DMS53 (cell line): ENCODE data around the gene TIMM10.
A peak's percentile ranks its signal among the peaks of the same experiment; 100 is the strongest.
"Not testable (repeated sequence)": the region's sequence is repeated elsewhere in the genome, so short reads cannot be mapped to it uniquely, and the experiment has no call there.

ENCODE experiments used
- DNase-seq: peaks from one replicate; lab custom pipeline; 2025; lab: John Stamatoyannopoulos, UW

Gene TIMM10

DNA sequence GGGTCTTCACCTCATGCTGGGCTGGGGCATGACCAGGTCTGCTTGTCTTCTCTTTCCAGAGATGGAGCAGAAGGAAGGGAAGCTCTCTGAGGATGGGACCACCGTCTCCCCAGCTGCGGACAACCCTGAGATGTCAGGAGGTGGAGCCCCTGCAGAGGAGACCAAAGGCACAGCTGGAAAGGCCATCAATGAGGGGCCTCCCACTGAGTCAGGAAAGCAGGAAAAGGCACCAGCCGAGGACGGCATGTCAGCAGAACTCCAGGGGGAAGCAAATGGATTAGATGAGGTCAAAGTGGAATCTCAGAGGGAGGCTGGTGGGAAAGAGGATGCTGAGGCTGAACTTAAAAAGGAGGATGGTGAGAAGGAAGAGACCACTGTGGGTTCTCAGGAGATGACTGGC is 12.0 kb upstream of the TIMM10 start:
- no peak for DNase-seq

DNA sequence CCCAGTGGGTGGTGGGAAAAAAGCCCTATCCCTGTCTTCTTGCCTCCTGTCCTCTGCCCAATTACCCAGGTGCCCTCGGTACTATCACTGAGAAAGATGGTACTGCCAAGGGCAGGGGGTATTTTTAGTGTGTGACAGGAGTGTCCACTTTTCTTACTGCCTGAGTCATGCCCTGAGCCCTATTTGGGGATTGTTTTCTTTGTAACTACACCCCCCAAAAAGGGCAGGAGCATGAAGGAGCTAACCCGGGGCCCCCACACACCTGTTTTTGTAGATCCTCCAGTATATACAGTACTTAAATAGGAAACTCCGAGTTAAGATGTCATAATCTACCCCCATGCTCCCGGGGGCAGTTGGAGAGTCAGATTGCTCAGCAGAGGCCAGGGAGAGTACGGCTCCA is 10.6 kb upstream of the TIMM10 start:
- DNase-seq: no peak

DNA sequence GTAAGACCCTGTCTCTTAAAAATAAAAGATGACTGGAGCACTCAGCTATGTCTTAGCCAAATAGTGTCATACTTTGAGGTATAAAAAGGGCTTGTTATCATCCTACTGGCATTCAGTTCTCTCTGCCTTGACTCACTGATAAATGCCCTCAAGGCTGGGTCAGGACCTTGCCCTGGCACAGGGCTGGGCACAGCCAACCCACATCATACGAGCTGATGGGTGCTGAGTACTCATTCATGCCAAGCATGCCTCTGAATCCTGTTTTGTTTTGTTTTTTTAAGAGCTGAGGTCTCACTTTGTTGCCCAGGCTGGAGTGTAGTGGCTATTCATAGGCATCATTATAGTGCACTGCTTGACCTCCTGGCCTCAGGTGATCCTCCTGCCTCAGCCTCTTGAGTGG is 8.8 kb upstream of the TIMM10 start:
- DNase-seq: no peak

DNA sequence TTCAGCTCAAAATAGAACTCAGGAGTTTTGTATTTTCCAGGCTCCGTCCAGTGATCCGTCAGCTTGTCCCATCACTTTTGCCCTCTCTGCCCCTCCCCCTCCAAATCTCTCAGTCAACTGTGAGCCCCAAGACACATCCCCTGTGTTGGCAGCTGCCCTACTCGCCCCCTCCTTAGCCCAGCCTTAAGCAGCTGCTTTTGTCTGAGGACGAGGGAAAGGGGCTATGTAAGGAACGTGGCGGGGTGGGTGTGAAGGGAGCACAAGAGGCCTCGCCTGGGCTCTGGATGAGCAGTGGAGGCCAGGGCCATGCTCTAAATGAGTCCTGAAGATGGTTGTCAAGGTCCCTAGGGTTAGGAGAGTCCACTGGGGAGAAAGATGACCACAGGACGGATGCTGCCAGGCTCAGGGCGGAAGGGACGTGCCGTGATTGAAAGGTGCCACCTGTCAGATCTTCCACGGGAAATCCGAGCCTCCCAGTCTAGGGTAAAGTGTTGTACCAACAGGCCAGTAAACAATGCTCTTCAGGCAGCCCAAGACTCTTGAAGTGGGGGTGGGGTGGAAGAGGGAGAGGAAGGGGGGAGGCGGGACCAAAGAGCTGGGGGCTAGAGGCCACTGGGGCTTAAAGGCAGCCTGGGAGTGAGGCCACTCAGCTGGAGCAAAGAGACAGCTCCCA is 6.5 kb upstream of the TIMM10 start, which contains the start of gene SMTNL1:
Gene SMTNL1, plus strand, starts transcription at position 649 of the 673 bp plus-strand sequence. CDS start 5,048 bp downstream, outside the sequence.
- DNase-seq: peak; percentile 14

DNA sequence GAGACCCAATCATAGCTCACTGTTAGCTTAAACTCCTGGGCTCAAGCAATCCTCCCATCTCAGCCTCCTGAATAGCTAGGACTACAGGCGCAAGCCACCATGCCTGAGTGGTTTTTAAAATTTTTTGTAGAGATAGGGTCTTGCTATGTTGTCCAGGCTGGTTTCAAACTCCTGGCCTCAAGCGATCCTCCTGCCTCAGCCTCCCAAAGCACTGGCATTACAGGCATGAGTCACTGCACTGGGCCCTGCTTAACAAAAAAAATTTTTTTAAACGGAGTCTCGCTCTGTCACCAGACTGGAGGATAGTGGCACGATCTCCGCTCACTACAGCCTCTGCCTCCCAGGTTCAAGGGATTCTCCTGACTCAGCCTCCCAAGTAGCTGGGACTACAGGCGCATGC is 3.9 kb upstream of the TIMM10 start:
- not testable (repeated sequence) for DNase-seq

DNA sequence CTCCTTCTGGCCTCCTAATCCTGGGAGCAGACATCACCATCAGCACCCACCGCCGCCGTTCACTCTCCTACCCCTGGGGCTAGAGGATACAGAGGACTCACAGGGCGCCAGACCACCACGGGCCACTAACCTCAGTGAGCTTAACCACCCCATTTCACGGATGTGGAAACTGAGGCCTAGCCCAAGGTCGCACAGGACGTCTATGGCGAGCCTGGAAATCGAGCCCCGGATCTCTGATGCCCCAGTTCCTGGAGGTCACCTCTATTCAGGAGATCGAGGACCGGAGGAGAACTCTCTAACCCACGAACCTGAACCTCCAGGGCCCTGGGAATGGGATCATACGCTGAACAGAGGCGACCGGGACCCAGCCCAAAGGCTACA is 349 bp downstream of the TIMM10 start:
- DNase-seq: no peak

DNA sequence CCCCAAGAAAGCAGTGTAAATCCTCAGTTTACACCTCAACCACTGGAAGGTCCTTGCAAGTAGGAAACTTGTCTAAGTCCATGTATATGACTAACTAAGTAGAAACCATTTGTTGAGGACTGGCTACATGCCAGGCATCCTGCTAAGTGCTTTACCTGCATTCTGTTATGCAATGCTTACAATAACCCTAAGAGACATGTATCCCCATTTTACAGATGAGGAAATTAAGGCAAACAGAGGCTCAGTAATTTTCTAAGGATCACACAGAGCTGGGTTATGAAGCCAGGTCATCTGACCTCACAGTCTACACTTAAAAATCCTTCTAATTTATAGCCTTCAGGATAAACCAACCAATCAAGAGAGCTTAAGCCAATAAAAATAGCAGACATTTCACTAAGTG is 1.5 kb downstream of the TIMM10 start:
- DNase-seq: peak; percentile 2

DNA sequence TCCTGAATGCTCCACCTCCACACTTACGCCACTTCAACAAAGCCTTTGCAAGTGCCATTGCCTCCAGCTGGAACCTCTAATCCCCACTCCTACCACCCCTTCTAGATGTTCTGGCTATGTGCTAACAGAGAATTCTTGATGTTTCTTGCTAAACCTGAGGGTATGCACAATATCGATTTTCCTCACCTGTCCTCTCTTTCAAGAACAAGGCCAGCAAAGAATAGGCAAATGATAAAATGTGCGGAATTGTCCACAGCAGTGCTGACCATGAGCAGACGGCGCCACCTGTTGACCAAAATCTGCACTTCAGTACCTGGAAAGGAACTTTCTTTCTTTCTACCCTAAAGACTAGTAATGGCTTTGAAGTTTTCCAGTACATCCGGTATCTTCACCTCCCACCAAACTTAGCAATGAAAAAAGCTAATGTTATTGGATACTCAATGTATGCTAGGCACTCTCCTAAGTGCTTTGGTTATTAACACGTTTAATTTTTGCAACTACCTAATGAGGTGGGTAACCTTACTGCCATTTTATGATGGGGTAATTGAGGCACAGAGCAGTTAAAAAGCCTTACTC is 3.4 kb downstream of the TIMM10 start:
- DNase-seq: peak; percentile 56

DNA sequence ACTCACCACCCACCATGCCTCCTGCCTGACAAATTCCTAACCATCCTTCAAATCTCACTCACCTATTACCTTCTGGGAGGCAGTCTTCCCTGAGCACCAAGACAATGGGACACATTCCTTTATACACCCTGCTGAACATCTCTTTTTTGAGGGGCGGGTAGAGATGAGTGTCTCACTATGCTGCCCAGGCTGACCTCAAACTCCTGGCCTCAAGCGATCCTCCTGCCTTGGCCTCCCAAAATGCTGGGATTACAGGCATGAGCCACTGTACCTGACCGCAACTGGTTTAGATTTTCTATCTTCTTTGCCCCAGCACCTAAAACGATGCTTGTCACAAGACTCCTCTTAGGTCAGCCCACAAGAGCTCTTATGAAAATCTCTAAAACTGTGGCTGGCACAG is 7.1 kb downstream of the TIMM10 start:
- DNase-seq: no peak

DNA sequence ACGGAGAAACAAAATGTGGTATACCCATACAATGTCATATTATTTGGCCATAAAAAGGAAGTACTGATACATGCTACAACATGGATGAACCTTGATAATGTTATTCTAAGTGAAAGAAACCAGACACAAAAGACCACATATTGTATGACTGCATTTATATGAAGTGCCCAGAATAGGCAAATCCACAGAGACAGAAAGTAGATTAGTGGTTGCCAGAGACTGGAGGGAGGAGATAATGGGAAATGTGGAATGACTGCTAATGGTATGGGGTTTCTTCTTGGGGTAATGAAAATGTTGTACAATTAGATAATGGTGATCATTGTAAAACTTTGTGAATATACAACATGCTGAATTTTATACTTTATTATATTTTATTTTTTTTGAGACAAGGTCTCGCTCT is 9.4 kb downstream of the TIMM10 start:
- DNase-seq: no peak

DNA sequence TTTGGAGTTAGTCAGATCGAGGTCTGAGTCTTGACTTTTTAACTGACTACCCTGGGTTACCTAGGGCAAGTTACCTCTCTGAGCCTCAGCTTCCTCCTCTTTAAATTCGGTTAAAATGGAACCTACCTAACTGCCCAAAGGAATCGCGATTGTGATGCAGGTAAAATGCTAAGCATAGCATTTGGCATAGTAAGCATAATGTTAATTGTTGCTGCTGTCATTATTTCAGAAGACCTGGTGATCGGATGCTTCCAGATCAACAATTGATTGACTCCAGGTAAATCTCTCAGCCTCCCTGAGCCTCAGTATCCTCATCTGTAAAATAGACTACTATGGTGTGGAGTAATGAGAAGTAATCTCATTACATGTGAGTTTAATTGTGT is 14.5 kb downstream of the TIMM10 start:
- DNase-seq: no peak

DNA sequence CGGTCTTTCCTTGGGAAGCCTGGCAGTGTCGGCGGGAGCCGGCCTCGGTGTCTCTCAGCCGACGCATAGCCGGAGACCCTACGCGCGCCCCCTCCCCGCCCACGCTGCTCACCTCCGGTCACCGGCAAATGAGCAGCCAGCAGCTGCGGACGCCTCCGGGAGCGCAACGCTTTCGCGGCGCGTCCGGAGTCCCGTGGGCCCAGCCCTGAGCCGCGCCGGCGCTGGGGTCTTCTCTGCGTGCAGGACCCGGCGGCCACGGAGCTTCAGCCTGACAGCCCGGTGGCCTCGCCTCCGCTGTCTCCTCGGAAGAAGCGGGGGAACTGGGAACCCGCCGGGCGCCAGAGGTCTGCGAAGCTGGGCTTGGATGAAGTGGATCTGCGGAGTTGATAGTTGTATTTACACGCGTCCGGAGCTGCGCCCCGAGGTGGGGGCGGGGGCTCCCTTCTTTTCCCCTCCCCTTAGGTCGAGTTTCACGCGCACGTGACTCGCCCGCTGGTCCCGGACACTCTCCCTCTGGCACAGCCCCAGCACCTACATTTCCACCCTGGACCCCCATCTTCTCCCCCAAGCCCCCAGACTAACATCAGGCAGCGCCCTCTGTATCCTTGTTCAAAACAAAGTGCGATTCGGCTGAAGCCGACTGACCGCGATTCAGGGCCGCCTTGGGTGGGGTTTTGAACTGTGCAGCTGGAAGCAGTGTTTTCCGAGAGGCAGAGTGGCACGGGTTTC is 15.1 kb downstream of the TIMM10 start, which contains the start of gene SLC43A1:
Gene SLC43A1, minus strand, starts transcription at position 371 of the 729 bp plus-strand sequence. CDS start 1,591 bp downstream, outside the sequence.
- DNase-seq: peak; percentile 35

DNA sequence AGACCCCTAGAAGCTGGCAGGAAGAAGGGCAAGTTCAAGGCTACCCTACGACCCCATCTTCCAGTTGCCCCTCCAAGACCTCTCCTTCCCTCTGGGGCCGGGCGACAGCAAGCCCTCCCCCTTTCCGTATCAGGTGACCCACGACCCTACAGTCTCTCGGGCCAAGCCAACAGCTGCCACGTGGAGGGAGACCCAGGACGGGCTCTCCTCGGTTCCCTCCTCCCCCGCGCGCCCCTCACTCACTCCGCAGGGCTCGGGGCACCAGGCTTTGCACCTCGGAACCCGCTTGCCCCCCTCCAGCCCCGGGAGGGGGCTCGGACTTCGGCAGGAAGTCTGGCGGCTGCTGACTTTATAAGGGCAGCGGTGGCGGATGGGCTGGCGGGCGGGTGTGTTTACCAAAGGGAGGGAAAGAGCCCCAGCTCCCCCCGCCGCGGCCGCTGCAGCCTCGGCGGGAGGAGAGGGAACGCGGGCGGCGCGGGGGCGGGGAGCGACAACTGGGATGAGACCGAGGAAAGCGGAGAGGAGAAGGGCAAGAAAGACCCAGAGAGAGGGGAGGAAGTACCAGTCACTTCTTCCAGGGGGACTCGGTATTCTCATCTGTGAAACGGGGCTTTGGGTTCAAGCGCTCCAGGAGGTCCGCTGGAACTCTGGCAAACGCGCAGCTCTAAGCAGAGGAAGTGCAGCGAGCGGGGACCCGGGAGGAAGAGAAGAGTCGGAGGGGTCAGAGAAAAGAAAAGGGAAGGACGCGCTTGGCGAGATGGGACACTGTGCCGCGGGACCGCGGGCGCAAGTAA is 15.8 kb downstream of the TIMM10 start:
- DNase-seq: peak; percentile 60

DNA sequence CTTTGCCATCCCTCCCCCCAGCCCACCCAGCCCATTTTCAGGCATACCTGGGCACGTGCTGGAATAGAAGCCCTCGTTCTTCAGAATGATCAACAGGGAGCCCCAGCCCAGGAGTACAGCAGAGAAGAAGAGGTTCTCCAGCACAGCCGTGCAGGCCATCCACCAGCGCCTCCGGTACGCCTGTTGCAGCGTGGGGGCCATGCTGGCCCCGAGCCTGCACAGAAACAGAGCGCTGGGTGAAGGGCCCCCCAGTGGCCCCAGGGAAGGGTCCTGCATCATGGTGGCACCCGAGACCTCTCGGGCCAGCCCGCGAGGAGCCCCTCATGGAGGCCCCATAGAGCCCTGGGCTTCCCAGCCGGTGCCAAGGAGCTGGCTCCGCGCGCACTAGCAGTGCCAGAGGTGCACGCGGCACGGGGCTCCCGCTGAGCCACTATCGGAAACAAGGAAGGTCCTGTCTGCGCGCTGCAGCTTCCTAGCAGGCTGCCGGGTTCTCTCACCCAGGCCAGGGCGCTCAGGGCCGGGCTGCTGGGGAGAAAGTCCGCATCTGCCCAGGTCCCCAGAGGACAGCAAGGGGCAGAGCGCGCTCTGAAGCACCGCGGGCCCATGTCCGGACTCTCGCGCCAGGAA is 16.5 kb downstream of the TIMM10 start:
- DNase-seq: peak; percentile 59

DNA sequence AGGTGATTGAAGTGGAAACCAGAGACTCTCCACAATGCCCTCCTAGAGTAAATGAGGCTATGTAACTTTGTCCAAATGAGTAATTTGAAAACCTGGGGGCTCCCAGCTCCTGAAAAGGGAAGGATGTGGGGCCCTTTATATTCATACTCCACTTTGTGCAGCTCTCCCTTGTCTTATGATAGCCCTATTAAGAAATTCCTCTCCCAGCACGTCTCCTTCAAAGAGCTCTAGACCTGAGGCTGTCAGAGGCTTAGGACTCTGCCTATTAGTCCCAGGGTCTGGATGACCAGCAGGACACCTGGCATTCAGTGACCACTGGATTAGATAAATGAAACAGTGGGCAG is 17.1 kb downstream of the TIMM10 start:
- no peak for DNase-seq

DNA sequence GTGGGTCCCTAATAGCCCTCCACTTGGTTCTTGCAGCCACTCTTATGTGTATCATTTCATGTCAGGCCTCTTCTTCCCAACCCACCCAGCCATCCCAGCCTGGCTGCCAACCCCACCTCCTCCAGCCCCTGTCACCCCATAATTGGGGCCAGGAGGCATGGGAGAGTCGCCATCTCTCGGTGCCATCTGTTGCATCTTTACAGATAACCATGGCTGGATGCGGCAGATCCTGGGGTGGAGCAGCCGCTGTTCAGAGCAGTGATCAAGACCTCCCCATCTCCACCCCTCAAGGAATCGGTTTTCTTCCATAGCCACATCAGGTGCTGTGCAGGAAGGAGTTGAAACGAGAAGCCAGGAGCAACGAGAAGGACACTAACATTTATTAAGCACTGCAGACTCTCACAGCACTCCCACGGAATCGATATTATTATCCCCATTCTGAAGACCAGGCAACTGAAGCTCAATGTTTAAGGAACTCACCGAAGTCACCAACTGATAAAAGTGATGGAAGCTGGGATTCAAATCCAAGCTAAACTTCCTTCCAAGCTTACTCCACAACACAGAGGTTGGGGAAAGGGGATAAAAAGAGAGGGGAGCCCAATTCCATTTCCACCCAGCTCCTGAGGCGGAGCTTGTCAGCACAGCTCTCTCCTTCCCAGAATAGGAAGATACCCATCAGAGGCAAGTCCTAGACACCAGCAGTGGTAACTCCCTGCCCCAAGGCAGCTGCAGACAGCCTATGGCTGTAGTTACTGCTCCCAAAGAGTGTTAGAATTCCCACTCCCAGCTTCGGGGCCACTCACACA is 17.7 kb downstream of the TIMM10 start:
- DNase-seq: no peak

DNA sequence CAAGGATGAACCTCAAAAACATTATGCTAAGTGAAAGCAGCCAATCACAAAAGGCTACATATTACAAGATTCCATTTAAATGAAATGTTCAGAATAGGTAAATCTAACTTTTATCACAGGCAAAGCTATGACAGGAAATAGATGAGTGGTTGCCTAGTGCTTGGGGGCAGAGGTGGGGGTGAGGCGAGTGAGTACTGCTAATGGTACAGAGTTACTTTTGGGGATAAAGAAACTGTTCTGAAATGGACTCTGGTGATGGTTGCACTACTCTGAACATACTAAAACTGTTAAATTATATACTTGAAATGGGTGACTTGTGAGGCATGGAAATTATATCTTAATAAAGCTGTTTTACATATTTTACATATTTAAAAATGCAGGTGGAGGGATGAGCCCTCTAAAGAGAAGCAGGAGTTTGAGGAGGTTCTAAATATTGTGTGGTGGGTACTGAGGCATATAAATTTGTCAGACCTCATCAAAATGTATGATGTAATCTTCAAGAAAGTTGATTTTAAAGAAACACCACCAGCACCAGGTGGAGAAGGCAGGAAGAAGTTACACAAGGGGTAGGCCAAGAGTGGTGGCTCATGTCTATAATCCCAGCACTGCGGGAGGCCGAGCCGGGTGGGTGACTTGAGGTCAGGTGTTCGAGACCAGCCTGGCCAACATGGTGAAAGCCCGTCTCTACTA is 18.7 kb downstream of the TIMM10 start:
- DNase-seq: no peak

DNA sequence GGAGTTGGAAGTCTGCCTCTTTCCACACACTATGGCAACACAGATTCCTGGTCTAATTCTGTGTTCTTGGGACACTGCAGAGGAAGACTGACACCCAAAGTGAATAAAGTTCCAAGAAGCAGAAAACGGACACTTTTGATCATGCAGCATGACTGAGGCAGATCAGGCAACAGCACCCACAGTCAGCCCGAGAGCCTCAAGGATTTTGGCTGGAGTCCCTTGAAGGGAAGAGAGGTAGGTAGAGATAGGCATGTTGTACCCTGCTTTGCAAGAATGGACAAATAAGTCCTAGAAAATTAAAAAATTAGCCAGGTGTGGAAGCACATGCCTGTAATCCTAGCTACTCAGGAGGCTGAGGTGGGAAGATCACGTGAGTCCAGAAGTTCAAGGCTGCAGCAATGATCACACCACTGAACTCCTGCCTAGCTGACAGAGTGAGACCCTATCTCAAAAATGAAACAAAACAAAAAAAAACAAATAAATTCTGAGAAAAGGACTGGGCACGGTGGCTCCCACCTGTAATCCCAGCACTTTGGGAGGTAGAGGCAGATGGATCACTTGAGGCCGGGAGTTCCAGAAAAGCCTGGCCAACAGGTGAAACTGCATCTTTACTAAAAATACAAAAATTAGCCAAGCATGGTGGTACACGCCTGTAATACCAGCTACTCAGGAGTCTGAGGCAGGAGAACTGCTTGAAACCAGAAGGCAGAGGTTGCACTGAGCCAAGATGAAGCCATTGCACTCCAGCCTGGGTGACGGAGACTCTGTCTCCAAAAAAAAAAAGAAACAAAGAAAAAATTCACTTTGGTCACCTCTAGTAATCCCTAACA is 22.0 kb downstream of the TIMM10 start:
- no peak for DNase-seq

DNA sequence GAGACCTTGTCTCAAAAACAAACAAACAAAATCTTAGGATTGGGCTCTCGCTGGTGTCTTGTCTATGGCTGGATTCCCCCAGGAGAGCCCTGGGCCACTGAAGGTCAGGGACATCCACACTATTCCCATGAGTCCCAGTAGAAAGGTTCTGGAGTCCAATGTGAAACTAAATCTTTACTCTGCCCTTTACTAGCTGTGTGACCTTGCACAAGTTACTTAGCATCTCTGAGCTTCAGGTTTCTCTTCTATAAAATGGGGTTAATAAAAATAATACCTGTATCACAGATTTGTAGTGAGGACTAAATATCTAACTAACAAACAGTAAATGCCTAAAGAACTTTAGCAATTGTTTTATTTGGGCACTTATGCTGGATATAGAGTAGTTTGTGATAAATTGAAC is 24.0 kb downstream of the TIMM10 start:
- DNase-seq: no peak

DNA sequence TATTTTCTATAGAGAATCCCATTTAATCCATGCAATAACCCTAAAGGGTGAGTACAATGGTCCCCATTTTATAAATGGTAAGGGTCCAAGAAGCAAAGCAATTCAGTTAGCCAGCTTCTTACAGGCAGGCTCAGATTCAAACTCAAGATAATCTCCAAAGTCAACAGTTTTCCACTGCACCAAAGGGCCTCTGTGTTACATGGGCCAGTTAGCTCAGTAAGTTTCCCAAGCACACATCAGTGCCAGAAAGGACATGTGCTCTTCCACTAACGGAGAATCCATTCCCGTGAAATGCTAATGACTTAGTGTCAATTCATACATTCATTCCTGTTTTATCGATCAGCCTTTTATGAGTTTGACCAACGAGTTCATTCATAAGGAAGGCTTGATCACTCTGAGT is 26.0 kb downstream of the TIMM10 start:
- DNase-seq: no peak
